ENCODE results near the gene ZNF181. TPM values are rescaled to one million over a fixed set of nuclear protein-coding genes. Genes with fewer than 3 reads are reported as not detected.

Gene ZNF181
- total and polyA plus RNA-seq, 9 donors: 9.2 to 23.1 (median 14.1) TPM

- Histone ChIP-seq H3K4me3 (ENCODE audit: low read length) (no peak overlapping the region), H3K27ac (ENCODE audit: low read length) (no peak overlapping the region), H3K27me3 (ENCODE audit: control insufficient read depth, insufficient read depth, low read length) (peaks cover 4% of the 10 kb centered on the region), H3K36me3 (ENCODE audit: control insufficient read depth, insufficient read depth, low read length) (no peaks in the 10 kb centered on the region), H3K4me1 (ENCODE audit: control insufficient read depth, insufficient read depth, low read length) (no peaks in the 10 kb centered on the region), H3K9me3 (replicated peaks; ENCODE audit: control insufficient read depth, low read depth, low read length) (no peaks in the 10 kb centered on the region)
- 20% methylated on average over 1 of the region's 2 CpGs for WGBS (ENCODE audit: insufficient coverage)
- no peak for DNase-seq
These were observed 44.3 kb downstream of the ZNF181 start for GRCh38 chr19:34778342-34778741.

DNA sequence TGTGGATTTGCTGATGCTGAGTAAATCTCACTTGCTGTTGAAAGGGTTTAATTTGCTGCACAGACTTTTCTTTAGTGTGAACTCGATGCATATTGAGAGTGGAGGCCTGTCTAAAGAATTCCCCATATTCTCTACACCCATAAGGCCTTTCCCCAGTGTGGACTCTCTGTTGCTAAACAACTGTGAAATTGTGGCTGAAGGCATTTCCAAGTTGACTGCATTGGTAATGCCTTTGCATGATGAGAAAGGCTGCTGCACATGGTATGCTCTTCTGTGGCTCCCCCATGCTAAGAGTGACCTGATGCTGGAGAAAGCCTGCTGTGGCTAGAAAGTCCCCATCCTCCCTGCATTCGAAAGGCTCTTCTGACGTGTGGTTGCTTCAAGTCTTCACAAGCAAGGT is 45.6 kb downstream of the ZNF181 start:
- DNase-seq: no peak
- H3K27ac ChIP-seq (ENCODE audit: low read length): no peak overlapping the region
- H3K4me3 ChIP-seq (ENCODE audit: low read length): no peak overlapping the region
- H3K27me3 ChIP-seq (ENCODE audit: control insufficient read depth, insufficient read depth, low read length): peaks cover 3% of the 10 kb centered on the region
- WGBS (ENCODE audit: insufficient coverage): no CpG with 5 or more reads among the region's 3 CpGs
- no peaks in the 10 kb centered on the region for H3K4me1 ChIP-seq (ENCODE audit: control insufficient read depth, insufficient read depth, low read length)
- H3K36me3 ChIP-seq (ENCODE audit: control insufficient read depth, insufficient read depth, low read length): no peaks in the 10 kb centered on the region
- H3K9me3 ChIP-seq (replicated peaks; ENCODE audit: control insufficient read depth, low read depth, low read length): no peaks in the 10 kb centered on the region

- Histone ChIP-seq H3K4me3 (ENCODE audit: low read length) (no peak overlapping the region), H3K9me3 (replicated peaks; ENCODE audit: control insufficient read depth, low read depth, low read length) (no peaks in the 10 kb centered on the region), H3K27ac (ENCODE audit: low read length) (no peak overlapping the region), H3K36me3 (ENCODE audit: control insufficient read depth, insufficient read depth, low read length) (no peaks in the 10 kb centered on the region), H3K4me1 (ENCODE audit: control insufficient read depth, insufficient read depth, low read length) (no peaks in the 10 kb centered on the region), H3K27me3 (ENCODE audit: control insufficient read depth, insufficient read depth, low read length) (no peaks in the 10 kb centered on the region)
- DNase-seq: no peak
- WGBS (ENCODE audit: insufficient coverage): 76% methylated on average over 2 of the region's 5 CpGs
These were observed 52.2 kb downstream of the ZNF181 start for GRCh38 chr19:34786236-34786635.

- no peaks in the 10 kb centered on the region for H3K4me1 ChIP-seq (ENCODE audit: control insufficient read depth, insufficient read depth, low read length)
- H3K27ac ChIP-seq (ENCODE audit: low read length): no peak overlapping the region
These were observed 53.2 kb downstream of the ZNF181 start for GRCh38 chr19:34787059-34787824.

DNA sequence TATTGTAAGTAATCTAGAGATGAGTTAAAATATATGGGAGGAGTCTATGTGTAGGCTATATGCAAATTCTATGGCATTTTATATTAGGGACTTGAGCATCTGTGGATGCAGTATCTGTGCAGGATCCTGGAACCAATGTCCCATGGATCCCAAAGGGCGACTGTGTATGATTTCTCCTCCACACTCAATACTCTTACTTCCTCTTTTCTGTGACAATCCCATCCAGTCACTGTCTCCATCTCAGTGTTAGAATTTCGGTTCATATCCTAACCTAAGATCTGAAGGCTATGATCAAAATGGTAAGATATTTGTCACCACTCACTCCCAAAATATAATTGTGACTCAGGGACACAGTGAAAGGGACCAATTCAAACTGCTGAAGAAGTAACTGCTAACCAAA is 54.0 kb downstream of the ZNF181 start:
- no peak overlapping the region for H3K4me3 ChIP-seq (ENCODE audit: low read length)
- no peak for DNase-seq
- H3K36me3 ChIP-seq (ENCODE audit: control insufficient read depth, insufficient read depth, low read length): no peaks in the 10 kb centered on the region
- no peaks in the 10 kb centered on the region for H3K9me3 ChIP-seq (replicated peaks; ENCODE audit: control insufficient read depth, low read depth, low read length)
- H3K4me1 ChIP-seq (ENCODE audit: control insufficient read depth, insufficient read depth, low read length): no peaks in the 10 kb centered on the region
- WGBS (ENCODE audit: insufficient coverage): no CpG with 5 or more reads among the region's 2 CpGs
- no peaks in the 10 kb centered on the region for H3K27me3 ChIP-seq (ENCODE audit: control insufficient read depth, insufficient read depth, low read length)
- no peak overlapping the region for H3K27ac ChIP-seq (ENCODE audit: low read length)

More at GRCh38 chr19:34787059-34787824, 53.2 kb downstream of the ZNF181 start:
- no peak overlapping the region for H3K4me3 ChIP-seq (ENCODE audit: low read length)
- H3K27me3 ChIP-seq (ENCODE audit: control insufficient read depth, insufficient read depth, low read length): no peaks in the 10 kb centered on the region
- H3K9me3 ChIP-seq (replicated peaks; ENCODE audit: control insufficient read depth, low read depth, low read length): no peaks in the 10 kb centered on the region
- H3K36me3 ChIP-seq (ENCODE audit: control insufficient read depth, insufficient read depth, low read length): no peaks in the 10 kb centered on the region
- no peak for DNase-seq
- no CpG with 5 or more reads among the region's 3 CpGs for WGBS (ENCODE audit: insufficient coverage)

GRCh38 chr19:34793565-34793964 is 59.5 kb downstream of the ZNF181 start:
- Histone ChIP-seq H3K27ac (ENCODE audit: low read length) (no peak overlapping the region), H3K9me3 (replicated peaks; ENCODE audit: control insufficient read depth, low read depth, low read length) (no peaks in the 10 kb centered on the region), H3K27me3 (ENCODE audit: control insufficient read depth, insufficient read depth, low read length) (no peaks in the 10 kb centered on the region), H3K36me3 (ENCODE audit: control insufficient read depth, insufficient read depth, low read length) (no peaks in the 10 kb centered on the region), H3K4me3 (ENCODE audit: low read length) (no peak overlapping the region), H3K4me1 (ENCODE audit: control insufficient read depth, insufficient read depth, low read length) (no peaks in the 10 kb centered on the region)
- WGBS (ENCODE audit: insufficient coverage): 90% methylated on average over 2 of the region's 3 CpGs
- DNase-seq: no peak

DNA sequence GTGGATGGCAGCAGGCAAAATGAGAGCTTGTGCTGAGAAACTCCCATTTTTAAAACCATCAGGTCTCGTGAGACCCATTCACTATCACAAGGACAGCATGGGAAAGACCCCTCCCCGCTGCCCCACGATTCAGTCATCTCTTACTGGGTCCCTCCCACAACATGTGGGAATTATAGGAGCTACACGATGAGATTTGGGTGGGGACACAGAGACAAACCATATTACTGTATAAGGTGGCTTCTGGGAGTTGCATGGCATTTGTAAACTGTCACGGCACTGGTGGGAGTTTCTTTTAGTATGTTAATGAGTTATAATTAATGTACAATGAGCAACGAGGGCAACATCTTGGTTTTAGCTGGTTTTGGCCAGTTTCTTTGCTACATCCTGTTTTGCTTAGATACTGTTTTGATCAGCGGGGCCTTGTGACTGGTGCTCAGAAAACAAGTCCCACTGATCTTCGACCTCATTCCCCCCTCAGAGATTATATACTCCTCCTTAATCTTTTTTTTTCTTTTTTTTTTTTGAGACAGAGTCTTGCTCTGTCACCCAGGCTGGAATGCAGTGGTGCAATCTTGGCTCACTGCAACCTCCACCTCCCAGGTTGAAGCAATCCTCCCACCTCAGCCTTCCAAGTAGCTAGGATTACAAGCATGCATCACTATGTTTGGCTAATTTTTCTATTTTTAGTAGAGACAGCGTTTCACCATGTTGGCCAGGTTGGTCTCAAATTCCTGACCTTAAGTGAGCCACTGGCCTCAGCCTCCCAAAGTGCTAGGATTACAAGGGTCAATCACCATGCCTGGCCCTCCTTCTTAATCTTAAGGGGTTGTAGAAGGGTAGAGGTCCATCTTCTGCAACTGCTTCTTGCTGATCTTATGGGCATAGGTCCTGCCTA is 60.3 kb downstream of the ZNF181 start:
- Histone ChIP-seq H3K4me1 (ENCODE audit: control insufficient read depth, insufficient read depth, low read length) (no peaks in the 10 kb centered on the region), H3K9me3 (replicated peaks; ENCODE audit: control insufficient read depth, low read depth, low read length) (no peaks in the 10 kb centered on the region), H3K4me3 (ENCODE audit: low read length) (no peak overlapping the region), H3K27me3 (ENCODE audit: control insufficient read depth, insufficient read depth, low read length) (no peaks in the 10 kb centered on the region), H3K36me3 (ENCODE audit: control insufficient read depth, insufficient read depth, low read length) (no peaks in the 10 kb centered on the region), H3K27ac (ENCODE audit: low read length) (no peak overlapping the region)
- 84% methylated on average over 3 of the region's 9 CpGs for WGBS (ENCODE audit: insufficient coverage)
- DNase-seq: no peak

Other genes starting within 250 kb of the ZNF181 start
- gene SCGB2B2, start 57.1 kb upstream of the ZNF181 start, total RNA-seq: 0.22 TPM
- gene SCGB2B2, start 57.1 kb upstream of the ZNF181 start, polyA plus RNA-seq (ENCODE audit: insufficient read depth in 1 of 8, insufficient read length in 8 of 8, low replicate concordance in 1 of 8): 1 to 10 TPM in 1 of 8 donors, under 1 TPM in 7; 0.28 to 1.6 (median 0.37) TPM
- 51.8 TPM for gene ZNF302, start 56.6 kb upstream of the ZNF181 start, total RNA-seq
- gene ZNF302, start 56.6 kb upstream of the ZNF181 start, polyA plus RNA-seq (ENCODE audit: insufficient read depth in 1 of 8, insufficient read length in 8 of 8, low replicate concordance in 1 of 8): 10 to 100 TPM; 41.7 to 59.4 (median 47.9) TPM
- 6.6 TPM for gene ZNF599, start 39.0 kb downstream of the ZNF181 start, total RNA-seq
- 1 to 10 TPM; 5.5 to 7.0 (median 6.1) TPM for gene ZNF599, start 39.0 kb downstream of the ZNF181 start, polyA plus RNA-seq (ENCODE audit: insufficient read depth in 1 of 8, insufficient read length in 8 of 8, low replicate concordance in 1 of 8)
- 3.9 TPM for gene ZNF30, start 192.7 kb downstream of the ZNF181 start, total RNA-seq
- gene ZNF30, start 192.7 kb downstream of the ZNF181 start, polyA plus RNA-seq (ENCODE audit: insufficient read depth in 1 of 8, insufficient read length in 8 of 8, low replicate concordance in 1 of 8): 1 to 10 TPM; 2.8 to 4.9 (median 3.6) TPM
- 5.1 TPM for gene ZNF792, start 230.0 kb downstream of the ZNF181 start, total RNA-seq
- 1 to 10 TPM; 2.1 to 3.3 (median 2.5) TPM for gene ZNF792, start 230.0 kb downstream of the ZNF181 start, polyA plus RNA-seq (ENCODE audit: insufficient read depth in 1 of 8, insufficient read length in 8 of 8, low replicate concordance in 1 of 8)

All from muscle of leg (tissue), 11 donors.